GM15510 (cell line): ENCODE measurements around the gene AVPR1B.

Experiments
- POLR2A ChIP-seq: IDR thresholded peaks from 3 replicates; pipeline ENCODE4 v1.6.1; 2011; ENCODE audit warnings: borderline replicate concordance; ENCODE audit not compliant: insufficient read length; ENCODE audit errors: extremely low read depth

Gene AVPR1B

GRCh38 chr1:206116191-206116872, 856 bp downstream of the AVPR1B start:
- TF ChIP-seq POLR2A, result no peak

GRCh38 chr1:206115791-206116190, 1.4 kb downstream of the AVPR1B start:
- TF ChIP-seq POLR2A, result no peak

- TF ChIP-seq POLR2A, result no peak
Measured at GRCh38 chr1:206114692-206115640, 2.2 kb downstream of the AVPR1B start.

GRCh38 chr1:206112600-206113301, 4.4 kb downstream of the AVPR1B start:
- TF ChIP-seq POLR2A, result no peak

- TF ChIP-seq POLR2A, result no peak
Measured at GRCh38 chr1:206111271-206111927, 5.8 kb downstream of the AVPR1B start.

- no peak for TF ChIP-seq POLR2A
Measured at GRCh38 chr1:206110820-206111219, 6.4 kb downstream of the AVPR1B start.

GRCh38 chr1:206110161-206110560, 7.0 kb downstream of the AVPR1B start:
- no peak for TF ChIP-seq POLR2A

- no peak for TF ChIP-seq POLR2A
Measured at GRCh38 chr1:206109718-206110117, 7.5 kb downstream of the AVPR1B start.

- TF ChIP-seq POLR2A, result no peak
Measured at GRCh38 chr1:206108635-206109034, 8.6 kb downstream of the AVPR1B start.

GRCh38 chr1:206107168-206107544, 10.0 kb downstream of the AVPR1B start:
- no peak for TF ChIP-seq POLR2A

GRCh38 chr1:206106328-206107167, 10.6 kb downstream of the AVPR1B start:
- no peak for TF ChIP-seq POLR2A

- TF ChIP-seq POLR2A, result no peak
Measured at GRCh38 chr1:206105464-206105995, 11.7 kb downstream of the AVPR1B start.

- TF ChIP-seq POLR2A, result no peak
Measured at GRCh38 chr1:206103979-206104378, 13.2 kb downstream of the AVPR1B start.
